NT2/D1 (cell line): Measurements from ENCODE around the gene UBAC2.

Source experiments
- SUZ12 ChIP-seq: IDR thresholded peaks from 2 replicates; pipeline ENCODE4 v1.6.1; 2011; ENCODE audit not compliant: insufficient read length, insufficient read depth; ENCODE audit errors: extremely low read depth
- YY1 ChIP-seq: IDR thresholded peaks from 2 replicates; pipeline ENCODE4 v1.6.1; 2011; ENCODE audit not compliant: insufficient read length, insufficient read depth
- ZNF274 ChIP-seq: IDR thresholded peaks from 2 replicates; pipeline ENCODE4 v1.6.1; 2011; ENCODE audit warnings: mild to moderate bottlenecking, low read depth, low read length

DNA sequence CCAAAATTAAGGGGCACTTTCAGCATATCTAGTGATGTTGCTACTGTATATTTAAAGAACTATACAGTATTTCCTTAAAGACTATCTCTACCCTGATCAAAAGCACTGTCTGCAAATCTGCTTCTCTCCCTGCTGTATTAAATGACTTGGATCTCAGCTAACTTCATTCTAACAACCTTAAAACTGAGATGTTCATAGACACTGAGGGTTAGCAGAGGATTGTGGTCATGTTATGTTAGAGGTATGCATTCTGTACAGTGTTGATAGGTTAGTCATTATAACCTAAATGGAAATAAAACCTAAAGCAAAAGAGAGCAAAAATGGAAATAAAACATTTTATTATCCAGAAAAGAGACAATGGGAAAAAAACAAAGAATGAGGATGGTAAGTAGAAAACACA, 96.7 kb downstream of the UBAC2 start:
- TF ChIP-seq ZNF274 (no peak), SUZ12 (no peak), YY1 (no peak)
